ENCODE measurements around the gene DNM2.

GRCh38 chr19:10683582-10683981 is 34.3 kb upstream of the DNM2 start:
- TF ChIP-seq CTCF (IDR thresholded peaks at IDR 0.05) (no peak), POLR2A (IDR thresholded peaks at IDR 0.05) (no peak)
